GM18511 (cell line): ENCODE results near the gene TBX21.
"Not testable (repeated sequence)": the region's sequence is repeated elsewhere in the genome, so short reads cannot be mapped to it uniquely, and the experiment has no call there.

Source experiments
- ATAC-seq: cut with Tn5 transposase; IDR thresholded peaks from one replicate; pipeline ENCODE4 v1.9.1; 2021; ENCODE audit warnings: mild to moderate bottlenecking, moderate library complexity; ENCODE audit not compliant: unreplicated experiment

TBX21 gene

DNA sequence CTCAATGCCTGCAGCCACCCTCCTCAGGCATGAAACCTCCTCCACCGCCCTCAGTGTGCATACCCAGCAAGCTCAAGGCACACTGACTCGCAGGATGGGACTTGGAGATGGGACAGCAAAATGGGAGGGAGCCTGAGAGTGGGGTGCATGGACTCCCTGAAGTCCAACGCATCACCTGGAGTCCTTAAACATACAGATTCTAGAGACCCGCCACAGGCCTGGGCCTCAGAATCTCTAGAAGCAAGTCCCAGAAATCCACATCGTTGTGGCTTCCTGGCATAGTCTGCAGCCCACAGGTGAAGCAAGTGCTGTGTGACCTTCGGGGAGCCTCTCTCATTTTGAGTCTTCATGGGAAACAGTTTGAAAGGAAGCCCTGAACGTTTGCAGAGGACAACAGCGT is 3.6 kb upstream of the TBX21 start:
- ATAC-seq, result no peak

DNA sequence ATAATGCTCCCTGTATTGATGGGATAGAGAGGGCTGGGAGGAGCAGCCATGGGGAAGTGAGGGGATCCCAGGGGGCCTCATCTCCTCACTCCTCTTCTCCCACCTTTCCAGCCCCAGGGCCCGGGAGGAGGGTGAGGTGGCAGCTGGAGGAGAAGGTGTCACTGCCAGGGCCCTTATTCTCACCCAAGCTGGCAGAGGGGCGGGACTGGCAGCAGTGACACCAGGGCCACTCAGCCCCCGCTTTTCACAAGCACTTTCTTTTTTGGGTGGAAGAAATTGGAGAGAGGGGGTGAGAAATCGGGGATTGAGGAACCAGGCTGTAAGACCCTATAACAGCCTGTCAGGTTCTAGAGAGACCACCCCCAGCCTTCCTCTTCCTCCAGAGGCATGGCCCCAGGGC is 2.4 kb upstream of the TBX21 start:
- no peak for ATAC-seq

DNA sequence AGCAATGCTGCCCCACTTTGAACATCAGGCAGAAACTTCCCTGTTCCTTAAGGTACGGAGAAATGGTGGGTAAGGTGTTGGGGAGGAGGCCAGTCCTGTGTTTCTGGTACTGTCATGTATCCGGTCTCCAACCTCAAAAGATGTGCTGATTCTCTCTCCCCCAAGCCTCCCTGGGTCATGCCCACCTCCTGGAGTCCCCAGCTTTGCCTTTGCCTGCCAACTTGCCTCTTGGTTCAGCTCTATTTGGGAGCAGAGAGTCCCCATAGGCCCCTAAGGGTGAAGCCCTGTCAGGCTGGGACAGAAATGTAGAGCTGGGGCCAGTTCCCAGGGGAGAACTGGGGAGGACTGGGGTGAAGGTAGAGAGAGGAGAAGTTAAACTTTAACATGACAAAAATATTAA is 1.6 kb upstream of the TBX21 start:
- no peak for ATAC-seq

DNA sequence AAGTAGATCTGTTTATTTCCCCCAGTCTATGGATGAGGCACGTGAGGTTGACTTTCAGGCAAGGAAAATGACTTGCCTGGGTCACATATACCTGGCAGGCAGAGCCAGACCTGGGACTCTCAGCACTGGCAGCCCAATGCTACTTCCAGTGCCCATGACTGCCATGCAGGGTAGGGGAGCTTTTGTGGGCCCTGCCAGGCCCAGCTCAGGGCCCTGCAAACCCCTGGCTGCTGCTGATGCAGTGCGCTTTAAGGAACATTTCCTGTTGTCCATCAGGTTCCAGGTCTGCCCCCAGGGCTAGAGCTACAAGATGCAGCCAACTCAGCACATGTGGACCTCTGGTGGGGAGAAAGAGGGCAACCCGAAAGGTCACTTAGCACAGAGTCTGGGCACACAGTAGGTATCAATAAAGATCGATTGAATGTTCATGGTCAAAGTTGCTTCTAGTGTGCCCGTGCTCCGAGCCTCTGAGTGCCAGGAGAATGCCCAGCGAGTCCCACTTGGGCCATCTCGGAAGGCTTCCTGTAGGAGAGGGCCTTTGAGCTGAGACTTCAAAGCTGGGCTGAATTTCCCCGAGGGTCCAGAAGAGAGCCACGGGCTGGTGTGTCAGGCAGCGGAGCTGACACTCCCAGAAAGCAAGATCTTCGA is 513 bp upstream of the TBX21 start:
- no peak for ATAC-seq

DNA sequence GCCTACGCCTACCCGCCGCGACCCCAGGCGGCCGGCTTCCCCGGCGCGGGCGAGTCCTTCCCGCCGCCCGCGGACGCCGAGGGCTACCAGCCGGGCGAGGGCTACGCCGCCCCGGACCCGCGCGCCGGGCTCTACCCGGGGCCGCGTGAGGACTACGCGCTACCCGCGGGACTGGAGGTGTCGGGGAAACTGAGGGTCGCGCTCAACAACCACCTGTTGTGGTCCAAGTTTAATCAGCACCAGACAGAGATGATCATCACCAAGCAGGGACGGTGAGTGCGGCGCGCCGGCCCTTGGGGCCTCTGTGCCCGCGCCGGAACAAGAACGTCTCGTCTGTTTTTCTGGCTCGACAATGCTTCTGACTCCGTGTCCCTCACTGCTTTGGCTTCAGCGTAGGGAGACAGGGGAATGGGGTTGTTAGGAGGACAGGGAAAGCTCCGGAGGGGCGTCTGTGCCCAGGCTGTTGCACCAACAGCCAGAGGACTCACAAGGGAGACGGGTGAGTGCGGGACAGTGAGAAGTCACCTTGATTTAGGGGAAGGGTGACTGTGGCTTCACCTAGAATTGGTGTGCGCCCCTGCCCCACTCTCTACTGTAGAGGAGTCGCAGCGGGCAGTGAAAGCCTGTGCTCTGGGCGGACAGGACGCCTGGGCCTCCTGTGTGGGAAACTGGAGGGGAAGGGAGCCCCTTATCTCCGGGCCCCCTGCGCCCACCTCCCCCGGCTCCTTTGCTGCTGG is 806 bp downstream of the TBX21 start:
- ATAC-seq, result peak; percentile 14

DNA sequence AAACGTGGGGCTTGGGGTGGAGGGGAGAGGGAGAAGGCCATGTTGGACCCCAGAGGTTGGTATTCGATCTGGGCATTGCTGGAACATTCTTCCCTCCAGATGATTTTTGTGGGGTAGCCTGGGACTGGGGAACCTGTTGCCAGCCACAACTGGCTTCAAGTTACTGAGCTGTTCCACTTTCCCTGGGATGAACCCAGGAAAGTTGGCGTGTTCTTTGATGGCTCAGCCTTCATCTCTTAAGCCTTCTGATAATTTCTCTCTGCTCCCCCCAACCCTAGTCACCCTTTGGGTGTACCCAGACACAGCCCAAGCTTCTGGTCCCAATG is 2.1 kb downstream of the TBX21 start:
- ATAC-seq, result no peak

DNA sequence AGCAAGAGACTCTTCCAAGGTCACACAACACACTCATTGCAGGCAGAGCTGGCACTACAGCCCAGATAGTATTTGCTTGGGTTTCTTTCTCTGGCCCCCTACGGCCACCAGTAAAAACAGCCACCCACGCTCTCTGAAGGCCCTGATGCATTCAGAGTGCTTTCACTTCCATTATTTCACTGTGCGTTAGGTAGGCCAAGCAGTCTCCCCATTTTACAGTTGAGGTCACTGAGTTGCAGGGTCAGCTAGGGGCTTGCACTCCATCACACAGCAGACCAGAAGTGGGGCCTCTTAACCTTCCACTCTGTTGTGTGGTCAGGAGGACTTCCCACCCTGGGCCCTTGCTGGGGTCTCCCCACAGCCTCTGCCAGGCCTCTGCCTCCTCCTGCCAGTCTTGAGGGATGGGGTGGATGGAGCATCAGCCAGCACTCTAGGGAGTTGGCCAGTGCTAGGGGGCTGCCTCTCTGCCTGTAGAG is 2.5 kb downstream of the TBX21 start:
- ATAC-seq, result peak; percentile 54

DNA sequence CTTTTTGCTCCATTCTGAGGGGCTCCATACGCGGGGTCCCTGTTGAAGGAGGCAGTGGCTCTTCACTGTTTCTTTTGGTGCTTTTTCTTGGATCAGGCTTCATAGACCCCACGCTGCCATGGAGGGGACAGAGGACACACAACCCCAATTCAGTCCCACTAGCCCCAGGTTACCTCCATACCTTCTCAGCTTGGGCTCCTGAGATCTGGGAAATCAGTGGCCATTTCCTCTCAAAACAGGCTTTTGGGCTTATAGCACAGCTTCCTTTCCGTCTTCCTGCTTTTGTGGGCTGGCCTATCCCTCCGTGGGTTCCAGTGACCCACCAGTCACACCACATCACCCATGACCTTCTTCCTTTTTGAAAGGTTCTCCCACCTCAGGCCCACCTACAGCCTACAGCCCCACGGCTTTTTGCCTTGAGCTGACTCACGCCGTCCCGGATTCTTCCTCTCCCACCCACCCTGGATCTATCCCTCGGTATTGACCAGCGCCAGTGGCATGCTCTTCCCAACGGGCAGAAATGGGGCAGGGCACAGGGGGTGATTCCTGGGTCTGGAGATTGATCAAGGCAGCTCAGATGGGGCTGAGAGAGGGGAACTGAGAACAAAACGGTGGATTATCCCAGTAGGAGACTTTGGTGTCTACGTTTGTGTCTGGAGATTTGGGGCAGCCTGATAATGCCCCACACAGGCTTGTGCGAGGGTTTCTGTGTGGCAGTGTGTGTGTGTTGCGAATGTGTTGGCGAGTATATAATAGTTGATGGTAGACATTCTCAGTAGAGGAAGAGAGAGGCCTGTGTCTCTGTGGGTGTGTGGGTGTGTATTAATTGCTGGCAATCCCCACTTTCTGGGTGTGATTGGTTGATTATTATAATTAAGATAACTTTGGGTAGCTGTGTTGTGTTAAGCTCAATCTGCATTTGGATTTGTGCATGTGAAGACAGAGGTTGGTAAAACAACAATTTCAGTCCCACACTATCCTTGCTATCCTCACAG is 3.8 kb downstream of the TBX21 start:
- no peak for ATAC-seq

DNA sequence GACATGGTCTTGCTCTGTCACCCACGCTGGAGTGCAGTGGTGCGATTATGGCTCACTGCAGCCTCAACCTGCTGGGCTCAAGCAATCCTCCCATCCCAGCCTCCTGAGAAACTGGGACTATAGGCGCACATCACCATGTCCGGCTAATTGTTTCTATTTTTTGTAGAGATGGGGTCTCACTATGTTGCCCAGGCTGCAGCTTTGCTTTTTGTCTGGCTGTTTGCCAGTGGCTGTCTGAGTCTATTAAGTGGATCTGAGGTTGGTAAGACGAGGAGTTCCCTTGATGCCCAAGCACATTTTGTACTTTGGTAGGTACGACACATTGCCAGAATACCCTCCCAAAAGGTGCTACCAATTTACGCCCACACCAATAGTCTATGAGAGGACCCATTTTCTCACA is 5.1 kb downstream of the TBX21 start:
- no peak for ATAC-seq

DNA sequence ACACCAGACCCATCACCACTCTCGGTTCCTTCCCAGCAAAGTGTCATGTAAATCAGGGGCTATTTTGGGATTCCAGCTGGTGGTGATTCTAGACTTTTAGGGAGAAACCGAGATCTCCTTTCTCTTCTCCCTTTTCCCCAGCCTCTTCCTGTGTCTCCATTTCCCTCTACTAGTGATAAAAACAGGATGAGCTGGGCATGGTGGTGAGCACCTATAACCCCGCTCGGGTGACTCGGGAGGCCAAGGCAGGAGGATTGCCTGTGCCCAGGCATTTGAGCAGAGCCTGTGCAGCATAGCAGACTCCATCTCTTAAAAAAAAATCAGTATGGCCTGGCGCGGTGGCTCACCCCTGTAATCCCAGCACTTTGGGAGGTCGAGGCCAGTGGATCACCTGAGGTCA is 6.1 kb downstream of the TBX21 start:
- ATAC-seq, result no peak

DNA sequence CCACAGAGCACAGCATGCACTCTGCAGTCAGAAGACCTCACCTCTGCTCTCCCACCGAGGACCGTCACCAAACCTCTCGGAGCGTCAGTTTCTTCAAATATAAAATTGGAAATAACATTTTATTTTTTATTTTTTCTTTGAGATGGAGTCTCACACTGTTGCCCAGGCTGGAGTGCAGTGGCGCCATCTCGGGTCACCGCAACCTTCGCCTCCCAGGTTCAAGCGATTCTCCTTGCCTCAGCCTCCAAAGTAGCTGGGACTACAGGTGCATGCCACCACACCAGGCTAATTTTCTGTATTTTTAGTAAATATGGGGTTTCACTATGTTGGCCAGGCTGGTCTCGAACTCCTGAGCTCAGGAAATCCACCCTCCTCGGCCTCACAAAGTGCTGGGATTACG is 6.9 kb downstream of the TBX21 start:
- not testable (repeated sequence) for ATAC-seq

DNA sequence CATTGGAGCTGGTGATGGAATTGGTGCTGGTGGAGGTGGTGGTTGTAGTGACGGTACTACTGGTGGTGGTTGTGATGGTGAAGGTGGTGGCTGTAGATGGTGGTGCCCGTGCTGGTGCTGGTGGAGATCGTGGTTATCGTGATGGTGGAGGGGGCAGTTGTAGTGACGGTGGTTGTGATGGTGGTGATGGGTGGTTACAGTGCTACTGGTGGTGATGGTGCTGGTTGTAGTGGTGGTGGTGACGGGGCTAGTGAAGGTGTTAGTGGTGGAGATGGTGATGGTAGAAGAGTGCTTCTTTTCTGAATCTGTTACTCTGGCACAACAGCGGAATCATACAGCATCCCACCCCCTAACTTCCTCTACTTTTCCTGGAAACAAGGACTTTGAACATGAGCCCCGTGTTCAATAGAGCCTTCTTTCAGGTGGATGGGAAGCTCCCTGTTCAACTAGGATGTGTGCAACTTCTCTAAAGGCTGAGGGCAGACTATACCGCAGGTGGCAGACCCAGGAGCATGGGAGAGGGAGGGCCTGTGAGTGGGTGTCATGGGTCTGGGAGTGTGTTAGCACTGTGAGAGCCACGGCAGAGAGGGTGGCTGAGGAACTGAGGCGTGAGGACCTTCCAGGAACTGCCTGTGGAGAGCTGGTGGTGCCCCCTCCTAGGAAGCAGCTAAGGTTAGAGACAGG is 8.2 kb downstream of the TBX21 start:
- ATAC-seq, result no peak

DNA sequence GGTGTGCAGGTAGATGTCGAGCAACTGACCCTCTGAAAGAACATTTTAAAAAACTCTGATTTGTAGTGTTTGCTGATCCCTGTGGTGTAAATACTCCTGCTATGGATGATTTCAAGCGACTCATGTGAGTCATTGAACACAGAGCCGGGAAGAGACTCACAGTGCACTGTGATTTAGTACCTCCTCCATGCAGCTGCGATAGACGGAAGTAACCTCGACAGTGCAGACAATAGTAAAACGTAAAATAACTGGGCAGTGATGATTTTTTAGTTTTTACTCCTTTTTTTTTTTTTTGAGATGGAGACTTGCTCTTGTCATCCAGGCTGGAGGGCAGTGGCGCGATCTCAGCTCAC is 8.7 kb downstream of the TBX21 start:
- ATAC-seq, result no peak

DNA sequence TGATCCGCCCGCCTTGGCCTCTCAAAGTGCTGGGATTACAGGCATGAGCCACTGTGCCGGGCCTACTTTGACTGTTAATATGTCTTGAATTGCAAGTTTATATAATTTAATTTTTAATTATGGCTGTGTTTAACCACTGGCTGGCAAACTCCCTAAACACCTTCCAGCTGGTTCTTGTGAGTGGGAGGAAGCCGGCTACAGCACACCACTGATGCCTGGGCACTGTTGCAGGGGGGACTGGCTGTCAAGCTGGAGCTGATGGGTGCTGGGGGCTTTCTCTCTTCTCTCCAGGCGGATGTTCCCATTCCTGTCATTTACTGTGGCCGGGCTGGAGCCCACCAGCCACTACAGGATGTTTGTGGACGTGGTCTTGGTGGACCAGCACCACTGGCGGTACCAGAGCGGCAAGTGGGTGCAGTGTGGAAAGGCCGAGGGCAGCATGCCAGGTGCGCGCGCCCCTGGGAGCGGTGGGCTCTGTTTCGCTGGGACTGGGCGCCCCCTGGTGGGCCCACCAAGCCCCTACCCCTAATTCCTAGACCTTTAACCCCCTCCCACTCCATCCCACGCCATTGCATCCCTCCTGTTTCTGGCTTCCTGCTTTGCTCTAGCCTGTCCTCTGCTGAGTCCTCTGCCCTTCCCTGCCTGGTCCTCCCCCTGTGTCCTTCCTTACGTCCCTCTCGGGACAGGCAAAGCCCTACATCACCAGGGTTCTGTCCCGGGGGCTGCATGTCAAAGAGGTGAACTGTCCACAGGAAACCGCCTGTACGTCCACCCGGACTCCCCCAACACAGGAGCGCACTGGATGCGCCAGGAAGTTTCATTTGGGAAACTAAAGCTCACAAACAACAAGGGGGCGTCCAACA is 9.5 kb downstream of the TBX21 start:
- ATAC-seq, result no peak

DNA sequence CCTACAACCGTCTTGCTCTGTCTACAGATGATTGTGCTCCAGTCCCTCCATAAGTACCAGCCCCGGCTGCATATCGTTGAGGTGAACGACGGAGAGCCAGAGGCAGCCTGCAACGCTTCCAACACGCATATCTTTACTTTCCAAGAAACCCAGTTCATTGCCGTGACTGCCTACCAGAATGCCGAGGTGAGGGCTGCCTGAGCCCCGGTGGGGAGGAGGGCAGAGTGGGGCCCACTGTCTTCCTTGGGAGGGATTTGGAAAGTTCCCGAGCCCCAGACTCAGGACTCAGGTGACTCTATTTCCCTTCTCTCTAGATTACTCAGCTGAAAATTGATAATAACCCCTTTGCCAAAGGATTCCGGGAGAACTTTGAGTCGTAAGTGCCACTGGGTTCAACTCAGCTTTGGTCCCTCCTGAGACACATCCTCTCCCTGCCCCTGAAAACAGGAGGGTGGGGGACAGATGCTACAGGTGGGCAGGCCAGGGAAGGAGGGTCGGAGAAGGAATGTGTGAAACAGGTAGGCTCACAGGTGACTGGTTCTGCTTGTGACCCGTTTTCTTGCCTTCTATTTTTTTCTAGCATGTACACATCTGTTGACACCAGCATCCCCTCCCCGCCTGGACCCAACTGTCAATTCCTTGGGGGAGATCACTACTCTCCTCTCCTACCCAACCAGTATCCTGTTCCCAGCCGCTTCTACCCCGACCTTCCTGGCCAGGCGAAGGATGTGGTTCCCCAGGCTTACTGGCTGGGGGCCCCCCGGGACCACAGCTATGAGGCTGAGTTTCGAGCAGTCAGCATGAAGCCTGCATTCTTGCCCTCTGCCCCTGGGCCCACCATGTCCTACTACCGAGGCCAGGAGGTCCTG is 11.4 kb downstream of the TBX21 start:
- no peak for ATAC-seq

DNA sequence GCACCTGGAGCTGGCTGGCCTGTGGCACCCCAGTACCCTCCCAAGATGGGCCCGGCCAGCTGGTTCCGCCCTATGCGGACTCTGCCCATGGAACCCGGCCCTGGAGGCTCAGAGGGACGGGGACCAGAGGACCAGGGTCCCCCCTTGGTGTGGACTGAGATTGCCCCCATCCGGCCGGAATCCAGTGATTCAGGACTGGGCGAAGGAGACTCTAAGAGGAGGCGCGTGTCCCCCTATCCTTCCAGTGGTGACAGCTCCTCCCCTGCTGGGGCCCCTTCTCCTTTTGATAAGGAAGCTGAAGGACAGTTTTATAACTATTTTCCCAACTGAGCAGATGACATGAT is 12.0 kb downstream of the TBX21 start:
- no peak for ATAC-seq

DNA sequence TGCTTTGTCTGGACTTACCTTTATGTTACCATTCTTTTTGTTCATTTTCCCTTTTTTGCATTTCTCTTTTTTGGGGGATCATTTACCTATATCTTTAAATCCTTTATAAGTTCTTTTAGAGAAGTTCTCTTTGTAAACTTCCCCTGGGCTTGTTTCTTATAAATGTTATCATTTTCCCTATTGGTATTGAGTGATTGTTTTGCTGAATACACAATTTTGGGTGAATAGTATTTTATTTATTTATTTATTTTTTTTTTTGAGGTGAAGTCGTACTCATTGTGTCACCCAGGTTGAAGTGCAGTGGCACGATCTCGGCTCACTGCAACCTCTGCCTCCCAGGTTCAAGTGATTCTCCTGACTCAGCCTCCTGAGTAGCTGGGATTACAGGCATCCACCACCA is 18.4 kb downstream of the TBX21 start:
- ATAC-seq, result no peak

DNA sequence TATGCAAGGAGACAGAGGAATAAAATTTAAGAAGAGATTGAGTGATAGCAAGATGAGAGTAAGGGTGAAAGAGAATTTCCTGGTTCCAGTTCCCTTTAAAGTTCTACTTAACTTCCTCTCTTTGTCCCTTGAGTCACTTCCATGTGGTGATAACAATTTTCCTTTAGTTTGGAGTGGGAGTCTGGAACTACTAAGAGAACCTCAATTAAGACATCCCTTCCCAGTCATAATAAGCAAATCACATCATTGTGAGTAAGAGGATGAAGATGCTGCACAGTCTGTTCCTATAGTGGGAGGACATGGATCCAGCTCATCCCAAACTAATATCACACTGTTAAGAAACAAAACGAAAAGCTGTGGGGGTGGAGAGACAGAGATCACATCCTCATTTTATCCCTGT is 24.4 kb downstream of the TBX21 start:
- ATAC-seq, result no peak

DNA sequence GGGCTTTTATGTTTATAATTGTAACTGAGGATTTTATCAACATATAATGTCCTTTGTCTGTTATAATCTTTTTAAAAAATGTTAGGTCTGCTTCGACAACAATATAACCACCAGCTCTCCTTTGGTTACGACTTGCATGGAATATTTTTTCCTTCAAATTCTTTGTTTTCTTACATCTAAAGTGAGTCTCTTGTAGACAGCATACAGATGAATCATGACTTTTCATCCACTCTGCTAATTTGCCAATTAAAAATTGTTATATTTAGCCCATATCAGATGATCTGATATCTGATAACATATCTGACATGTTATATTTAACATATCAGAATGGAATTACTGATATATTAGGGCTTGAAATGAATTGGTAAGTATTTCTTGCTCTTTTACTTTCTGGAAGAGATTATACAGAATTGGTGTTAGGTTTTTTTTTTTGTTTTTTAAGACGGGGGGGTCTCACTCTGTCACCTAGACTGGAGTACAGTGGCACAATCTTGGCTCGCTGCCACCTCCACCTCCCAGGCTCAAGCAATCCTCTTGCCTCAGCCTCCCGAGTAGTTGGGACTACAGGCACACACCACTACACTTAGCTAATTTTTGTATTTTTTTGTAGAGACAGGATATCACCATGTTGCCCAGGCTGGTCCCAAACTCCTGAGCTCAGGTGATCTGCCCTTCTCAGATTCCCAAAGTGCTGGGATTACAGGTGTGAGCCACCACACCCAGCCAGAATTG is 27.5 kb downstream of the TBX21 start:
- no peak for ATAC-seq
